K562 (cell line): ENCODE results near the gene SCUBE2. TPM values are rescaled to one million over a fixed set of nuclear protein-coding genes. Genes with fewer than 3 reads are reported as not detected.

Source experiments
- CBFB ChIP-seq: sonication (generic); formaldehyde crosslinking; IDR thresholded peaks from 2 replicates; pipeline ENCODE4 v1.4.0; 2020; ENCODE audit warnings: mild to moderate bottlenecking, missing genetic modification reagents
- E2F6 ChIP-seq, 2 experiments: IDR thresholded peaks; 2 replicates each; pipeline ENCODE4 v1.6.1; 2011; ENCODE audit warnings: borderline replicate concordance in 1 of 2, control low read depth in 1 of 2, low read depth in 1 of 2, low read length in 1 of 2, mild to moderate bottlenecking in 1 of 2, mixed read lengths in 1 of 2, moderate library complexity in 1 of 2; ENCODE audit not compliant: insufficient read depth in 1 of 2, insufficient read length in 1 of 2, poor library complexity in 1 of 2, severe bottlenecking in 1 of 2; ENCODE audit errors: extremely low read depth in 1 of 2
- FOXK2 ChIP-seq, 2 experiments: fragments of 450-650 bp; IDR thresholded peaks in 1 of 2; conservative IDR thresholded peaks in 1 of 2; 2 replicates each; pipeline ENCODE4 v1.6.1; 2016; ENCODE audit warnings: low read depth in 2 of 2, mild to moderate bottlenecking in 1 of 2
- GATA2 ChIP-seq: sonication (generic); formaldehyde crosslinking; IDR thresholded peaks from 2 replicates; pipeline ENCODE4 v1.4.0; 2020; ENCODE audit warnings: mild to moderate bottlenecking, missing genetic modification reagents
- ID3 ChIP-seq, 2 experiments: fragments of 250-450 bp in 1 of 2; fragments of 450-650 bp in 1 of 2; sonication (Bioruptor Pico) in 1 of 2; IDR thresholded peaks; 2 replicates each; pipeline versions ENCODE4 v1.6.1 to v1.8.0; 2016 to 2021; ENCODE audit warnings: mild to moderate bottlenecking in 2 of 2, moderate library complexity in 2 of 2, missing compliant biosample characterization in 1 of 2, missing genetic modification characterization in 1 of 2
- KLF10 ChIP-seq: fragments of 250-450 bp; sonication (Bioruptor Pico); IDR thresholded peaks from 2 replicates; pipeline ENCODE4 v1.6.1; 2021; ENCODE audit warnings: matching md5 sums
- LARP7 ChIP-seq: fragments of 450-650 bp; IDR thresholded peaks from 2 replicates; pipeline ENCODE4 v1.6.1; 2016
- NR2C2 ChIP-seq, 2 experiments: fragments of 200-800 bp in 1 of 2; sonication (Bioruptor generic) in 1 of 2; sonication (generic) in 1 of 2; formaldehyde crosslinking in 1 of 2; IDR thresholded peaks; 2 replicates each; pipeline versions ENCODE4 v1.6.1 to v1.8.0; 2016 to 2022; ENCODE audit warnings: mild to moderate bottlenecking in 1 of 2, missing compliant biosample characterization in 1 of 2, missing genetic modification characterization in 1 of 2, missing genetic modification reagents in 1 of 2
- PHTF2 ChIP-seq: fragments of 250-450 bp; sonication (Bioruptor Pico); IDR thresholded peaks from 2 replicates; pipeline ENCODE4 v1.5.0; 2021; ENCODE audit warnings: mild to moderate bottlenecking
- PREB ChIP-seq: sonication (generic); formaldehyde crosslinking; IDR thresholded peaks from 2 replicates; pipeline ENCODE4 v1.8.1; 2023; ENCODE audit warnings: mild to moderate bottlenecking, missing genetic modification reagents
- ZNF24 ChIP-seq: fragments of 450-650 bp; IDR thresholded peaks from 2 replicates; pipeline ENCODE4 v1.6.1; 2016
- ZNF274 ChIP-seq: IDR thresholded peaks from 2 replicates; pipeline ENCODE4 v1.6.1; 2011; ENCODE audit warnings: low read depth, mild to moderate bottlenecking, low read length, moderate library complexity, borderline replicate concordance
- ZNF316 ChIP-seq: fragments of 450-650 bp; IDR thresholded peaks from 2 replicates; pipeline ENCODE4 v1.6.1; 2016
- ZNF407 ChIP-seq: fragments of 450-650 bp; IDR thresholded peaks from 2 replicates; pipeline ENCODE4 v1.6.1; 2016; ENCODE audit warnings: low read depth
- ZNF431 ChIP-seq: sonication (generic); formaldehyde crosslinking; IDR thresholded peaks from 2 replicates; pipeline ENCODE4 v1.8.0; 2022; ENCODE audit warnings: mild to moderate bottlenecking, missing genetic modification reagents
- polyA plus RNA-seq, 8 experiments: library from polyadenylated mRNA; depleted of rRNA in 4 of 8; stranded (reverse) in 5 of 8; unstranded in 3 of 8; fragments of >200 nt; fragmentation: Nextera tagmentation in 2 of 8; fragmentation: Illumina TruSeq in 1 of 8; extraction: Ambion mirVana in 2 of 8; extraction: Trizol in 1 of 8; gene quantifications; 2 replicates each; pipeline versions ENCODE4 v1.2.1 to v1.2.3, GENCODE V29; 2011 to 2014; ENCODE audit warnings: inconsistent platforms in 1 of 8, missing spikeins in 1 of 8
- total RNA-seq, 7 experiments: library from RNA; depleted of rRNA in 6 of 7; stranded (reverse); fragments of >200 nt in 6 of 7; fragmentation: Illumina TruSeq in 2 of 7; extraction: Trizol in 2 of 7; gene quantifications; 2 replicates each; pipeline versions ENCODE4 v1.2.1 to v1.2.3, GENCODE V29; 2011 to 2021; ENCODE audit warnings: low replicate concordance in 1 of 7

The SCUBE2 gene
- total and polyA plus RNA-seq, 9 of the 15 experiments (the other 6 are each of a cell fraction or from before 2014, with no cell fraction given), result 0.06 to 0.40 (median 0.07) TPM; not detected in 6

- TF ChIP-seq E2F6 (IDR thresholded peaks at IDR 0.05; ENCODE audit: borderline replicate concordance in 1 of 2, extremely low read depth in 1 of 2, insufficient read depth in 1 of 2, insufficient read length in 1 of 2, low read depth in 1 of 2, low read length in 1 of 2, poor library complexity in 1 of 2, severe bottlenecking in 1 of 2), result peak; percentile 94 to 96
- no peak for TF ChIP-seq ZNF431
- TF ChIP-seq FOXK2 (conservative IDR thresholded peaks at IDR 0.05 in 1 of 2, IDR thresholded peaks at IDR 0.05 in 1 of 2; ENCODE audit: low read depth in 2 of 2), result no peak
- no peak for TF ChIP-seq NR2C2 (CRISPR knock-in tag; IDR thresholded peaks at IDR 0.05)
- TF ChIP-seq NR2C2 (tag; IDR thresholded peaks at IDR 0.05), result no peak
- TF ChIP-seq PHTF2 (CRISPR knock-in tag), result no peak
- TF ChIP-seq ZNF316, result no peak
- no peak for TF ChIP-seq ZNF274
- TF ChIP-seq ZNF24, result no peak
- TF ChIP-seq KLF10 (CRISPR knock-in tag), result no peak
- TF ChIP-seq ID3 (CRISPR knock-in tag; IDR thresholded peaks at IDR 0.05), result no peak
- peak; percentile 47; the same call in 1 of the 2 replicates for TF ChIP-seq ID3 (tag; IDR thresholded peaks at IDR 0.05)
- no peak for TF ChIP-seq ZNF407
- no peak for TF ChIP-seq PREB (CRISPR knock-in tag)
- no peak for TF ChIP-seq GATA2
- no peak for TF ChIP-seq LARP7
- no peak for TF ChIP-seq CBFB (CRISPR knock-in tag)
These were observed 87.7 kb downstream of the SCUBE2 start, which contains the start of gene NRIP3 (continued) for GRCh38 chr11:9003573-9004182.
